ENCODE data around the gene SLC28A1. TPM values are rescaled to one million over a fixed set of nuclear protein-coding genes. Genes with fewer than 3 reads are reported as not detected.

SLC28A1 gene
- polyA plus RNA-seq, 1 donor (not counting 4 experiments of a cell fraction or from before 2014, with no cell fraction given): not detected

DNA sequence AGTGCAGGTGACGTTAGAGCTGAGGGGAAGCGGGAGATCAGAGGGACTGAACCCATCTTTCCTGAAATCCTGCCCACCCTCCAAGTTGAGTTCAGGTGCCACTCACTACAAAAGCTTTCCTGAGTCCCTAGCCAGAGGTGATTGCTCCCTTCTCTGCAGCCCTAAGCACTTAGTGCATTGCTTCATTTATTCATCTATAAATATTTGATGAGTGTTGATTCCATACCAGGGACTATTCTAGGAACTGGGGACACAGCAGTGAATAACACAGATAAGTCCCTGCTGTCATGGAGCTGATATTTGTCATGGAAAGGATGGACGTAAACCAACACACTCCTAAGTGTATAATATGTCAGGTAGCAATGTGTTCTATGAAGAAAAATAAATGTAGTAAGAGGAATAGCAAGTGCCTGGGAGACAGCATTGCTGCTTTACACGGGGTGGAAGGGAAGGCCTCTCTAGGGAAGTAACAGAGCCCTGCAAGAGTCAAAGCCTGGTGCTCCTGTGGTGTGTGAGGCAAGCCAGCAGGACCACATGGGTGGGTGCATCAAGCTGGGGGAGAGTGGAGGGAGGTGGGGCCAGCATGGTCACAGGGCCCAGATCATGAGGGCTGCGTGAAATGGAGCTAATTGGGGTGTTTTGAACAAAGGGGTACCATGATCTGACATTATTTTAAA is 48.7 kb upstream of the SLC28A1 start:
- Histone ChIP-seq H3K27me3 (ENCODE audit: control insufficient read depth, extremely low read depth, insufficient read depth, low read length) (peaks cover 15% of the 10 kb centered on the region), H4K20me1 (ENCODE audit: control insufficient read depth, extremely low read depth, insufficient read depth, low read length) (no peaks in the 10 kb centered on the region), H3K4me2 (ENCODE audit: control insufficient read depth, extremely low read depth, insufficient read depth, low read depth, low read length) (no peak overlapping the region), H3K27ac (ENCODE audit: control insufficient read depth, insufficient read depth, low read length) (no peak overlapping the region), H3K9me1 (ENCODE audit: control insufficient read depth, extremely low read depth, insufficient read depth, low read length) (no peaks in the 10 kb centered on the region), H3K79me2 (ENCODE audit: control insufficient read depth, insufficient read depth, low read length) (no peaks in the 10 kb centered on the region), H2AFZ (ENCODE audit: control insufficient read depth, low read length) (no peak overlapping the region), H3K9ac (ENCODE audit: control insufficient read depth, extremely low read depth, insufficient read depth, low read length) (no peak overlapping the region), H3K4me3 (ENCODE audit: control insufficient read depth in 2 of 3, extremely low read depth in 1 of 3, insufficient read depth in 2 of 3, low read depth in 1 of 3, low read length in 3 of 3) (no peak overlapping the region), H3K4me1 (ENCODE audit: control insufficient read depth, extremely low read depth, insufficient read depth, low read length) (no peaks in the 10 kb centered on the region), H3K36me3 (ENCODE audit: control insufficient read depth in 2 of 2, extremely low read depth in 1 of 2, insufficient read depth in 2 of 2, low read length in 2 of 2) (no peaks in the 10 kb centered on the region), H3K9me3 (ENCODE audit: control insufficient read depth, low read depth, low read length) (no peaks in the 10 kb centered on the region)
- dilution Hi-C loops (cut with MboI; ENCODE audit: extremely low pct_ligation_motif_present, low sequenced_read_pairs): no loop called here
- FAIRE-seq (no peak), DNase-seq (ENCODE audit: low read depth, low spot score) (no peak)
- no peak for TF ChIP-seq EZH2 (IDR thresholded peaks at IDR 0.05; ENCODE audit: low read length)
- TF ChIP-seq, protein P1, sequence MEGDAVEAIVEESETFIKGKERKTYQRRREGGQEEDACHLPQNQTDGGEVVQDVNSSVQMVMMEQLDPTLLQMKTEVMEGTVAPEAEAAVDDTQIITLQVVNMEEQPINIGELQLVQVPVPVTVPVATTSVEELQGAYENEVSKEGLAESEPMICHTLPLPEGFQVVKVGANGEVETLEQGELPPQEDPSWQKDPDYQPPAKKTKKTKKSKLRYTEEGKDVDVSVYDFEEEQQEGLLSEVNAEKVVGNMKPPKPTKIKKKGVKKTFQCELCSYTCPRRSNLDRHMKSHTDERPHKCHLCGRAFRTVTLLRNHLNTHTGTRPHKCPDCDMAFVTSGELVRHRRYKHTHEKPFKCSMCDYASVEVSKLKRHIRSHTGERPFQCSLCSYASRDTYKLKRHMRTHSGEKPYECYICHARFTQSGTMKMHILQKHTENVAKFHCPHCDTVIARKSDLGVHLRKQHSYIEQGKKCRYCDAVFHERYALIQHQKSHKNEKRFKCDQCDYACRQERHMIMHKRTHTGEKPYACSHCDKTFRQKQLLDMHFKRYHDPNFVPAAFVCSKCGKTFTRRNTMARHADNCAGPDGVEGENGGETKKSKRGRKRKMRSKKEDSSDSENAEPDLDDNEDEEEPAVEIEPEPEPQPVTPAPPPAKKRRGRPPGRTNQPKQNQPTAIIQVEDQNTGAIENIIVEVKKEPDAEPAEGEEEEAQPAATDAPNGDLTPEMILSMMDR (optimal IDR thresholded peaks at IDR 0.05 in 1 of 3, IDR thresholded peaks at IDR 0.05 in 1 of 3, conservative IDR thresholded peaks at IDR 0.05 in 1 of 3; ENCODE audit: extremely low read depth in 1 of 3, insufficient read depth in 2 of 3, low read length in 3 of 3): no peak

DNA sequence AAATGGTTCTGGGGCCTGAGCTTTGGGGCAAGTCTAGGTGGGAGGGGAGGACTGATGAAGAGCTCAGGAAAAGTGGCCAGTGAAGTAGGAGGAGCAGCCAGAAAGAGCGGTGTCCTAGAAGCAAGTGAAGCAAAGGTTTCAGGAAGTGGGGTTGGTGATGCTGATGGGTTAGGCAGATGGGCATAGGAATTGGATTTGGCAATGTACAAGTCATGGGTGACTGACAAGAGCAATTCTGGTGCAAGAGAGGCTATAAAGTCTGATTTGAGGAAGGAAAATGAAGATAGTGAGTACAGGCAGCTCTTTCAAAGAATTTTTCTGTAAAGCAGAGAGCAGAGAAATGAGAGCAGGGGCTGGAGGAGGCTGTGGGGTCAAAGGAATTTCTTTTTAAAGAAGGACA is 47.6 kb upstream of the SLC28A1 start:
- no peak overlapping the region for H3K9ac ChIP-seq (ENCODE audit: control insufficient read depth, extremely low read depth, insufficient read depth, low read length)
- H3K9me1 ChIP-seq (ENCODE audit: control insufficient read depth, extremely low read depth, insufficient read depth, low read length): no peaks in the 10 kb centered on the region
- H3K36me3 ChIP-seq (ENCODE audit: control insufficient read depth in 2 of 2, extremely low read depth in 1 of 2, insufficient read depth in 2 of 2, low read length in 2 of 2): no peaks in the 10 kb centered on the region
- no peaks in the 10 kb centered on the region for H3K79me2 ChIP-seq (ENCODE audit: control insufficient read depth, insufficient read depth, low read length)
- H3K27ac ChIP-seq (ENCODE audit: control insufficient read depth, insufficient read depth, low read length): no peak overlapping the region
- H3K27me3 ChIP-seq (ENCODE audit: control insufficient read depth, extremely low read depth, insufficient read depth, low read length): peaks cover 15% of the 10 kb centered on the region
- TF ChIP-seq, protein P1 (optimal IDR thresholded peaks at IDR 0.05 in 1 of 3, IDR thresholded peaks at IDR 0.05 in 1 of 3, conservative IDR thresholded peaks at IDR 0.05 in 1 of 3; ENCODE audit: extremely low read depth in 1 of 3, insufficient read depth in 2 of 3, low read length in 3 of 3): no peak
- TF ChIP-seq EZH2 (IDR thresholded peaks at IDR 0.05; ENCODE audit: low read length): no peak
- H3K9me3 ChIP-seq (ENCODE audit: control insufficient read depth, low read depth, low read length): no peaks in the 10 kb centered on the region
- FAIRE-seq (no peak), DNase-seq (ENCODE audit: low read depth, low spot score) (no peak)
- no peaks in the 10 kb centered on the region for H3K4me1 ChIP-seq (ENCODE audit: control insufficient read depth, extremely low read depth, insufficient read depth, low read length)
- no peaks in the 10 kb centered on the region for H4K20me1 ChIP-seq (ENCODE audit: control insufficient read depth, extremely low read depth, insufficient read depth, low read length)
- dilution Hi-C loops (cut with MboI; ENCODE audit: extremely low pct_ligation_motif_present, low sequenced_read_pairs): no loop called here
- no peak overlapping the region for H3K4me3 ChIP-seq (ENCODE audit: control insufficient read depth in 2 of 3, extremely low read depth in 1 of 3, insufficient read depth in 2 of 3, low read depth in 1 of 3, low read length in 3 of 3)
- no peak overlapping the region for H3K4me2 ChIP-seq (ENCODE audit: control insufficient read depth, extremely low read depth, insufficient read depth, low read depth, low read length)
- H2AFZ ChIP-seq (ENCODE audit: control insufficient read depth, low read length): no peak overlapping the region

Measured in keratinocyte (primary cell).